ENCODE results near the gene NRCAM. TPM values are rescaled to one million over a fixed set of nuclear protein-coding genes. Genes with fewer than 3 reads are reported as not detected.

The NRCAM gene
- total RNA-seq, 1 experiment from 2014 or later, result 2.7 TPM

DNA sequence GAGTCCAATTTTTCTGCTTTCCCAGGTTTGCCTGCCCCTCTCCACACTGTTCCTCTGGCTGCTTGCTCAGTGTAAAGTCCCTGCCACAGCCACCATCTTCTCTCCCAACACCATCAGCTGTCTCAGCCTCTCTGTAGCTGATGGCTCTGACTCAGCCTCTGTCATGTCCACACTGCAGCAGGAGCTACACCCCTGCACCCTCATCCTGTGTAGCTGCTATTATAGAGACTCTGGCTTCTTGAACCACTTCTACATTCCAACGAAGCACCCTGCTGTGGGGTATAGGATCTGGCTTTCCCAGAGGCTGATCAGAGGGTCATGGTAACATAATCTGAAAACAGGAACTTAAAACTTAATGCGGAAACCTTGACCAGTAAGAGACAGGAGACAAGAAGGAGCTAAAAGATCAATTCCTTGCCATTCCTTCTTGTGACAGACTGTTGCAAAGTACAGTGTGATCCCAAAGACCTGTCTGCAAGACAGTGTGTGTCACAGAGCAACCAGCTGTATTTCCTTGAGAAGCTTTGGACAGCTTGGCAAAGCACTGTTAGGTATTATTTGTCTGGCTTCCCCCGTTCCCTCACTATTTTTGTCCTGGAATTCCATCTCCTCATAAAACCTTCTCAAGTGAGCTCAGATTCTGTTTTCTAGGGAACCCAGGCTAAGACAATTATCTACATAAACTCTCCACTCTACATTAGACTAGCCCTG lies 42.3 kb downstream of the NRCAM start:
- no peak overlapping the region; the same call in 1 of the 2 replicates for H3K27ac Mint-ChIP-seq
- H3K36me3 Mint-ChIP-seq, result no peaks in the 10 kb centered on the region
- peak; percentile 88 for ATAC-seq
- TF ChIP-seq ZSCAN18 (CRISPR knock-in tag; IDR thresholded peaks at IDR 0.05) (no peak), SOX15 (CRISPR knock-in tag; IDR thresholded peaks at IDR 0.05) (no peak), AFF4 (CRISPR knock-in tag; IDR thresholded peaks at IDR 0.05; ENCODE audit: borderline replicate concordance) (no peak), FOXP4 (CRISPR knock-in tag; IDR thresholded peaks at IDR 0.05) (no peak), ARID4B (CRISPR knock-in tag; IDR thresholded peaks at IDR 0.05; ENCODE audit: borderline replicate concordance) (no peak)
- TF ChIP-seq, protein P1, sequence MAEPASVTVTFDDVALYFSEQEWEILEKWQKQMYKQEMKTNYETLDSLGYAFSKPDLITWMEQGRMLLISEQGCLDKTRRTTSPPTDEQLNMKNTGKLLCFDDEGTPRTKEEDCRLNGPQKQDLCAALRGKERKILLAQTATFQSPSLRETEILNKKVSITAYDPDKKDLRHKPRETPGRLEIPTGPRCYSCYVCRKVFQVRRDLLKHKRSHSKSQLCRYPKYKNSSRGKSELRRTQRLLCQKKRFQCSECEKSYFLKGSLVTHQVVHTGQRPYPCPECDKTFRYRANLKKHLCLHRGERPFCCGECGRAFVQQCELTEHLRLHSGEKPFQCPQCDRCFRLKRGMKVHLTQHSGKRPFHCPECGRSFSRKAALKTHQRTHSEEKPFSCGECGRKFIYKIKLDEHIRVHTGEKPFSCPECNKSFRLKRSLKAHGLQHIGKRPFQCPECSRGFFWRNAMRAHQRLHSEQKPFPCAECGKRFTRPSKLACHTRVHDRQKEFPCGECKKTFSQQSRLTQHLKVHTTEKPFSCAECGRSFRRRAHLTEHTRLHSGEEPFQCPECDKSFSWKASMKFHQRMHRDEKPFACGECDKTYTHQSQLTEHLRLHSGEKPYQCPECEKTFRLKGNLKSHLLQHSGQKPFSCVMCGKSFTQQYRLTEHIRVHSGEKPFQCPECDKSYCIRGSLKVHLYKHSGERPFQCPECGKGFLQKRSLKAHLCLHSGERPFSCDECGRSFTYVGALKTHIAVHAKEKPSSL (CRISPR knock-in tag; conservative IDR thresholded peaks at IDR 0.05), result no peak
- CTCF ChIA-PET, result interaction anchor here (1.0 kb wide), 1 partner anchor 46 kb away, joined by 3 read pairs; no protein-coding TSS in a partner anchor
- no peak overlapping the region for H3K4me3 Mint-ChIP-seq
- POLR2A ChIA-PET, result no interaction called here
- H3K27me3 Mint-ChIP-seq (ENCODE audit: low read depth), result no peaks in the 10 kb centered on the region
- H3K9me3 Mint-ChIP-seq, result no peaks in the 10 kb centered on the region
- DNase-seq (ENCODE audit: low spot score), result peak; percentile 30
- H3K4me1 Mint-ChIP-seq, result peaks cover 10% of the 10 kb centered on the region

DNA sequence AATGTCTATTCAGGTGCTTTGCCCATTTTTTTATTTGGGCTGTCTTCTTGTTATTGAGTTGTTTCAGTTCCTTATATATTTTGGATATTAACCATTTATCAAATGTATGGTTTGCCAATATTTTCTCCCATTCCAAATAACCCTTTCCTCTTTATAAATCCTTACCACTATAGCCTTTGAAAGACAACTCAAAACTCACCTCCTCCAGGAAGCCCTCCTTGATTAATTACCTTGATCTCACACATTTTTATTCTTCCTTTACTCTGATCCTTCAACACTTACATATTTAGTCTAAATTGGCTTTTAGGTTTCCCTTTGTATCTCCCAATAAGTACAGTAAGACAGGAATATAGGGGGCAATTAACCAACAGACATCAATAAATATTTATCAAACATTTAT lies 42.9 kb downstream of the NRCAM start:
- ATAC-seq (no peak), DNase-seq (ENCODE audit: low spot score) (no peak)
- Mint-ChIP-seq H3K27ac (no peak overlapping the region), H3K27me3 (ENCODE audit: low read depth) (no peaks in the 10 kb centered on the region), H3K4me3 (no peak overlapping the region), H3K4me1 (peaks cover 10% of the 10 kb centered on the region), H3K9me3 (no peaks in the 10 kb centered on the region), H3K36me3 (no peaks in the 10 kb centered on the region)
- ChIA-PET CTCF (interaction anchor here (1.0 kb wide), 1 partner anchor 47 kb away, joined by 3 read pairs; no protein-coding TSS in a partner anchor), POLR2A (no interaction called here)
- TF ChIP-seq FOXP4 (CRISPR knock-in tag; IDR thresholded peaks at IDR 0.05), result no peak
- no peak for TF ChIP-seq CTCF (IDR thresholded peaks at IDR 0.05)
- no peak for TF ChIP-seq AFF4 (CRISPR knock-in tag; IDR thresholded peaks at IDR 0.05; ENCODE audit: borderline replicate concordance)
- TF ChIP-seq NR1H2 (CRISPR knock-in tag; IDR thresholded peaks at IDR 0.05), result no peak
